HG03520 (cell line): ENCODE data around the gene ZNF675.
"Not testable (repeated sequence)": the region's sequence is repeated elsewhere in the genome, so short reads cannot be mapped to it uniquely, and the experiment has no call there.

ENCODE experiments used
- ATAC-seq: cut with Tn5 transposase; IDR thresholded peaks from one replicate; pipeline ENCODE4 v1.9.1; 2021; ENCODE audit warnings: mild to moderate bottlenecking, moderate library complexity; ENCODE audit not compliant: unreplicated experiment

ZNF675 gene

GRCh38 chr19:23686621-23687423 is at the start of gene ZNF675:
Gene ZNF675, minus strand, starts transcription at chr19:23687212. Its CDS starts 179 bp downstream, at chr19:23687033.
- ATAC-seq: peak; percentile 82

GRCh38 chr19:23730729-23731465 is 43.9 kb upstream of the ZNF675 start:
- ATAC-seq: not testable (repeated sequence)

GRCh38 chr19:23724161-23724560 is 37.1 kb upstream of the ZNF675 start:
- not testable (repeated sequence) for ATAC-seq

GRCh38 chr19:23718802-23719201 is 31.8 kb upstream of the ZNF675 start:
- no peak for ATAC-seq

GRCh38 chr19:23716792-23717191 is 29.8 kb upstream of the ZNF675 start:
- no peak for ATAC-seq

GRCh38 chr19:23709347-23709746 is 22.3 kb upstream of the ZNF675 start:
- no peak for ATAC-seq

- no peak for ATAC-seq
Measured at GRCh38 chr19:23706657-23707056, 19.6 kb upstream of the ZNF675 start.

- no peak for ATAC-seq
Measured at GRCh38 chr19:23699521-23699860, 12.5 kb upstream of the ZNF675 start.

GRCh38 chr19:23698711-23699520 is 11.9 kb upstream of the ZNF675 start:
- ATAC-seq: no peak

GRCh38 chr19:23692937-23693336 is 5.9 kb upstream of the ZNF675 start:
- not testable (repeated sequence) for ATAC-seq

GRCh38 chr19:23673132-23673531 is 13.9 kb downstream of the ZNF675 start:
- ATAC-seq: no peak

- ATAC-seq: not testable (repeated sequence)
Measured at GRCh38 chr19:23668606-23669005, 18.4 kb downstream of the ZNF675 start.

GRCh38 chr19:23665651-23666410 is 21.2 kb downstream of the ZNF675 start:
- no peak for ATAC-seq

- not testable (repeated sequence) for ATAC-seq
Measured at GRCh38 chr19:23649817-23650216, 37.2 kb downstream of the ZNF675 start.
